ENCODE data around the gene ICA1. TPM values are rescaled to one million over a fixed set of nuclear protein-coding genes. Genes with fewer than 3 reads are reported as not detected.

Gene ICA1
- total and polyA plus RNA-seq, 2 of the 4 experiments (the other 2 are of a cell fraction) = not detected

DNA sequence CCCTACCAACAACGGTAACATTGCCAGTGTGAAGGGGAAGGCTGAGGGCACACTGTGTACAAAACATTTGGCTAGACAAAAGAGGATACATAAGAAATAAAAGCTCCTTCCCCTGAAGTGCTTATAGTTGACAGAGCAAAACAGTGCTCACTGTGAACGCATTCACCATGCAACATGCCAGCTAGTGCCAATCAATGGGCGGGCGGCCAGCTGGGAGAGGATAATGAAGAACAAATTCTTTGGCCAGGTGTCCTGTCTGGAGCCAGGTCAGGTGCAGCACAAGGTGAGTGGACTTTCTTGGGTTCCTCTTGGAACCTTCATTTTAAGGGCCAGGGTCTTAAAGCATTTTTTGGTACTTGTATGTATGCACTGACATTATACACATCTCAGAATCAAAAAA is 106.1 kb downstream of the ICA1 start:
- DNase-seq (no peak), ATAC-seq (ENCODE audit: low read depth) (no peak)
- Histone ChIP-seq H3K9me1 (ENCODE audit: insufficient read depth, low read length) (no peaks in the 10 kb centered on the region), H2BK5ac (ENCODE audit: low read depth, low read length, poor library complexity, severe bottlenecking) (no peak overlapping the region), H3K27me3 (ENCODE audit: control insufficient read depth, insufficient read depth, low read length) (no peaks in the 10 kb centered on the region), H2AK5ac (ENCODE audit: low read depth, low read length) (no peak overlapping the region), H3K4me2 (ENCODE audit: low read depth, low read length) (no peak overlapping the region), H3K79me1 (ENCODE audit: low read depth in 1 of 2, low read length in 2 of 2) (no peaks in the 10 kb centered on the region), H3K18ac (ENCODE audit: low read depth, low read length) (no peak overlapping the region), H4K91ac (ENCODE audit: insufficient read depth, low read depth, low read length) (no peak overlapping the region), H2AK9ac (replicated peaks; ENCODE audit: low read depth, low read length, poor library complexity) (no peak overlapping the region), H2BK15ac (ENCODE audit: low read depth, low read length) (no peak overlapping the region), H4K8ac (ENCODE audit: low read depth in 2 of 2, low read length in 2 of 2) (no peak overlapping the region), H3K9ac (ENCODE audit: low read depth, low read length) (no peak overlapping the region), H4K5ac (ENCODE audit: low read depth, low read length) (no peak overlapping the region), H3K14ac (replicated peaks; ENCODE audit: low read depth, low read length) (no peak overlapping the region), H3K9me3 (ENCODE audit: control insufficient read depth, insufficient read depth, low read length) (no peaks in the 10 kb centered on the region), H4K20me1 (ENCODE audit: insufficient read depth, low read length) (no peaks in the 10 kb centered on the region), H2AFZ (replicated peaks; ENCODE audit: low read length, poor library complexity) (no peak overlapping the region), H2BK20ac (ENCODE audit: low read depth, low read length) (no peak overlapping the region), H2BK120ac (ENCODE audit: low read depth, low read length) (no peak overlapping the region), H3K4me1 (ENCODE audit: control insufficient read depth, insufficient read depth, low read length) (no peaks in the 10 kb centered on the region), H3K27ac (ENCODE audit: insufficient read depth, low read length) (no peak overlapping the region), H3K4ac (ENCODE audit: low read depth, low read length) (no peak overlapping the region), H3K56ac (ENCODE audit: extremely low read depth, insufficient read depth, low read length) (no peak overlapping the region), H3K23ac (ENCODE audit: low read depth, low read length) (no peak overlapping the region), H3K36me3 (ENCODE audit: control insufficient read depth, insufficient read depth, low read length) (no peaks in the 10 kb centered on the region), H3K4me3 (ENCODE audit: insufficient read depth, low read depth, low read length) (no peak overlapping the region)
- ChIA-PET POLR2A (ENCODE audit: unreplicated experiment) (no interaction called here), CTCF (no interaction called here)
- in situ Hi-C loops (cut with MboI; ENCODE audit: low sequenced_read_pairs) = no loop called here
- dilution Hi-C loops (cut with HindIII; ENCODE audit: low sequenced_read_pairs, unreplicated experiment) = no loop called here
- intact Hi-C loops (cut with micrococcal nuclease) = no loop called here
- TF ChIP-seq NFE2L2 (IDR thresholded peaks at IDR 0.05; ENCODE audit: low read depth, low read length) (no peak), MXI1 (IDR thresholded peaks at IDR 0.05; ENCODE audit: borderline replicate concordance, low read depth, low read length) (no peak), USF2 (IDR thresholded peaks at IDR 0.05; ENCODE audit: low read depth, low read length) (no peak), BHLHE40 (IDR thresholded peaks at IDR 0.05; ENCODE audit: low read depth, low read length) (no peak), RCOR1 (IDR thresholded peaks at IDR 0.05; ENCODE audit: insufficient replicate concordance, low read length) (no peak), MAFK (IDR thresholded peaks at IDR 0.05; ENCODE audit: low read depth, low read length) (no peak), FOS (IDR thresholded peaks at IDR 0.05; ENCODE audit: low read depth, low read length) (no peak), MAZ (IDR thresholded peaks at IDR 0.05; ENCODE audit: borderline replicate concordance, low read depth, low read length) (no peak), CEBPB (IDR thresholded peaks at IDR 0.05; ENCODE audit: low read depth, low read length) (no peak), RAD21 (IDR thresholded peaks at IDR 0.05; ENCODE audit: low read length) (no peak), CHD1 (IDR thresholded peaks at IDR 0.05; ENCODE audit: low read depth, low read length) (no peak), POLR2A (IDR thresholded peaks at IDR 0.05; ENCODE audit: low read depth, low read length) (no peak), SMC3 (IDR thresholded peaks at IDR 0.05; ENCODE audit: low read depth, low read length) (no peak), RFX5 (IDR thresholded peaks at IDR 0.05; ENCODE audit: low read depth, low read length) (no peak)
- TF ChIP-seq, protein P1, sequence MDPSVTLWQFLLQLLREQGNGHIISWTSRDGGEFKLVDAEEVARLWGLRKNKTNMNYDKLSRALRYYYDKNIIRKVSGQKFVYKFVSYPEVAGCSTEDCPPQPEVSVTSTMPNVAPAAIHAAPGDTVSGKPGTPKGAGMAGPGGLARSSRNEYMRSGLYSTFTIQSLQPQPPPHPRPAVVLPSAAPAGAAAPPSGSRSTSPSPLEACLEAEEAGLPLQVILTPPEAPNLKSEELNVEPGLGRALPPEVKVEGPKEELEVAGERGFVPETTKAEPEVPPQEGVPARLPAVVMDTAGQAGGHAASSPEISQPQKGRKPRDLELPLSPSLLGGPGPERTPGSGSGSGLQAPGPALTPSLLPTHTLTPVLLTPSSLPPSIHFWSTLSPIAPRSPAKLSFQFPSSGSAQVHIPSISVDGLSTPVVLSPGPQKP (IDR thresholded peaks at IDR 0.05; ENCODE audit: borderline replicate concordance, low read depth, low read length) = no peak
- TF ChIP-seq, protein P2, sequence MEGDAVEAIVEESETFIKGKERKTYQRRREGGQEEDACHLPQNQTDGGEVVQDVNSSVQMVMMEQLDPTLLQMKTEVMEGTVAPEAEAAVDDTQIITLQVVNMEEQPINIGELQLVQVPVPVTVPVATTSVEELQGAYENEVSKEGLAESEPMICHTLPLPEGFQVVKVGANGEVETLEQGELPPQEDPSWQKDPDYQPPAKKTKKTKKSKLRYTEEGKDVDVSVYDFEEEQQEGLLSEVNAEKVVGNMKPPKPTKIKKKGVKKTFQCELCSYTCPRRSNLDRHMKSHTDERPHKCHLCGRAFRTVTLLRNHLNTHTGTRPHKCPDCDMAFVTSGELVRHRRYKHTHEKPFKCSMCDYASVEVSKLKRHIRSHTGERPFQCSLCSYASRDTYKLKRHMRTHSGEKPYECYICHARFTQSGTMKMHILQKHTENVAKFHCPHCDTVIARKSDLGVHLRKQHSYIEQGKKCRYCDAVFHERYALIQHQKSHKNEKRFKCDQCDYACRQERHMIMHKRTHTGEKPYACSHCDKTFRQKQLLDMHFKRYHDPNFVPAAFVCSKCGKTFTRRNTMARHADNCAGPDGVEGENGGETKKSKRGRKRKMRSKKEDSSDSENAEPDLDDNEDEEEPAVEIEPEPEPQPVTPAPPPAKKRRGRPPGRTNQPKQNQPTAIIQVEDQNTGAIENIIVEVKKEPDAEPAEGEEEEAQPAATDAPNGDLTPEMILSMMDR (conservative IDR thresholded peaks at IDR 0.05; ENCODE audit: low read depth, low read length) = no peak
- BruUV-seq (replicated peaks) = no TSS peak
- 60% methylated on average over 1 of the region's 4 CpGs; no CpG with 5 or more reads in 1 of the 2 experiments for WGBS, 2 experiments (ENCODE audit: extremely low coverage in 2 of 2, insufficient read length in 1 of 2)

All from IMR-90 (cell line).